HCT116 (cell line): Measurements from ENCODE around the gene C1orf115. TPM values are rescaled to one million over a fixed set of nuclear protein-coding genes. Genes with fewer than 3 reads are reported as not detected.

ENCODE experiments used
- ATAC-seq: fragments of 200-7000 bp; cut with Tn5 transposase; 2 replicates; pipeline ENCODE4 v1.9.1; 2020; ENCODE audit warnings: mild to moderate bottlenecking, moderate library complexity
- BruUV-seq: library from RNA; stranded (reverse); fragments of 400-500 nt; replicated peaks from 2 replicates; lab custom pipeline; 2021; lab: Mats Ljungman, UMichigan
- CTCF ChIA-PET: fragments of 300-600 bp; sonication (Branson Sonifier 250); formaldehyde crosslinking; loops from one replicate; lab custom pipeline; 2021; ENCODE audit warnings: antibody characterized with exemption; lab: Charles Lee
- POLR2A ChIA-PET: fragments of 300-600, 350-600 bp; sonication (Branson Sonifier 250); formaldehyde crosslinking; loops from one replicate; lab custom pipeline; 2021; ENCODE audit warnings: antibody characterized with exemption; lab: Charles Lee
- RAD21 ChIA-PET, 2 experiments: fragments of 300-600 bp; sonication (Branson Sonifier 250); formaldehyde crosslinking; loops; one replicate each; lab custom pipeline; 2023; ENCODE audit warnings: low total read pairs in 2 of 2; ENCODE audit not compliant: uncharacterized antibody in 2 of 2, unreplicated experiment in 2 of 2, low non-redundant PET in 1 of 2; lab: Charles Lee
- DNase-seq: peaks from one replicate; pipeline ENCODE4 v3.0.0-alpha.2; 2010; ENCODE audit warnings: low read depth, low spot score
- H2AFZ ChIP-seq: fragments of 200-600 bp; shearing (Covaris generic), sonication (generic); 2 replicates; pipeline ENCODE4 v1.6.1; 2017; ENCODE audit warnings: low read depth, mixed run types, mixed read lengths, antibody characterized with exemption, low read length; ENCODE audit not compliant: poor library complexity, severe bottlenecking
- H3K27ac ChIP-seq: 2 replicates; pipeline ENCODE4 v1.5.1; 2012; ENCODE audit warnings: low read depth, low read length
- H3K27me3 ChIP-seq: fragments of 200-600 bp; sonication (generic); 2 replicates; pipeline ENCODE4 v1.6.1; 2016; ENCODE audit warnings: mixed run types, low read length, mixed read lengths; ENCODE audit not compliant: insufficient read depth
- H3K36me3 ChIP-seq, 2 experiments: fragments of 200-500 bp in 1 of 2; fragments of 200-600 bp in 1 of 2; sonication (Bioruptor generic) in 1 of 2; sonication (generic) in 1 of 2; 2 replicates each; pipeline versions ENCODE4 v1.5.1 to v1.6.1; 2014 to 2016; ENCODE audit warnings: low read length in 2 of 2, inconsistent platforms in 1 of 2, mixed read lengths in 1 of 2, mixed run types in 1 of 2; ENCODE audit not compliant: insufficient read depth in 2 of 2, control insufficient read depth in 1 of 2
- H3K4me1 ChIP-seq, 2 experiments: fragments of 200-600 bp in 1 of 2; sonication (generic) in 1 of 2; 2 replicates each; pipeline versions ENCODE4 v1.5.1 to v1.6.1; 2012 to 2017; ENCODE audit warnings: low read length in 2 of 2, inconsistent platforms in 1 of 2, mild to moderate bottlenecking in 1 of 2, mixed read lengths in 1 of 2, mixed run types in 1 of 2, moderate library complexity in 1 of 2; ENCODE audit not compliant: insufficient read depth in 2 of 2, control insufficient read depth in 1 of 2
- H3K4me2 ChIP-seq: fragments of 200-600 bp; sonication (generic); 2 replicates; pipeline ENCODE4 v1.6.1; 2017; ENCODE audit warnings: mixed run types, low read length, mixed read lengths
- H3K4me3 ChIP-seq, 2 experiments: fragments of 200-600 bp in 1 of 2; sonication (generic) in 1 of 2; replicated peaks in 1 of 2; 2 replicates each; pipeline ENCODE4 v1.5.1; 2011 to 2016; ENCODE audit warnings: low read length in 2 of 2, control low read depth in 1 of 2, low read depth in 1 of 2, mild to moderate bottlenecking in 1 of 2, mixed read lengths in 1 of 2, mixed run types in 1 of 2
- H3K79me2 ChIP-seq: fragments of 200-600 bp; sonication (generic); 2 replicates; pipeline ENCODE4 v1.6.1; 2017; ENCODE audit warnings: mild to moderate bottlenecking, mixed run types, low read length, moderate library complexity, mixed read lengths; ENCODE audit not compliant: insufficient read depth
- H3K9ac ChIP-seq: fragments of 200-600 bp; sonication (generic); 2 replicates; pipeline ENCODE4 v1.6.1; 2016; ENCODE audit warnings: low read length, mixed read lengths
- H3K9me2 ChIP-seq: fragments of 200-600 bp; sonication (generic), shearing (Covaris generic); 2 replicates; pipeline ENCODE4 v1.6.1; 2017; ENCODE audit warnings: mixed run types, mild to moderate bottlenecking, moderate library complexity; ENCODE audit not compliant: insufficient read depth
- H3K9me3 ChIP-seq, 2 experiments: fragments of 200-500 bp in 1 of 2; fragments of 200-600 bp in 1 of 2; sonication (Bioruptor generic) in 1 of 2; sonication (generic) in 1 of 2; 2 replicates each; pipeline ENCODE4 v1.6.1; 2014 to 2017; ENCODE audit warnings: low read length in 2 of 2, mixed read lengths in 2 of 2, inconsistent platforms in 1 of 2, low read depth in 1 of 2, mild to moderate bottlenecking in 1 of 2, mixed run types in 1 of 2, moderate library complexity in 1 of 2; ENCODE audit not compliant: control insufficient read depth in 1 of 2, insufficient read depth in 1 of 2
- H4K20me1 ChIP-seq: fragments of 200-600 bp; sonication (generic), shearing (Covaris generic); 2 replicates; pipeline ENCODE4 v1.6.1; 2017; ENCODE audit warnings: mixed run types, mild to moderate bottlenecking, moderate library complexity; ENCODE audit not compliant: insufficient read depth
- CEBPB ChIP-seq: IDR thresholded peaks from 2 replicates; pipeline ENCODE4 v1.6.1; 2012; ENCODE audit warnings: low read depth
- ELF1 ChIP-seq: IDR thresholded peaks from 2 replicates; pipeline ENCODE4 v1.6.1; 2012; ENCODE audit warnings: low read depth, borderline replicate concordance
- EZH2 ChIP-seq: fragments of 200-600 bp; sonication (generic); IDR thresholded peaks from 2 replicates; pipeline ENCODE4 v1.6.1; 2017; ENCODE audit warnings: antibody characterized with exemption, mixed run types
- EZH2phosphoT487 ChIP-seq: fragments of 200-600 bp; IDR thresholded peaks from 2 replicates; pipeline ENCODE4 v1.6.1; 2018; ENCODE audit warnings: antibody characterized with exemption, borderline replicate concordance
- FOSL1 ChIP-seq: IDR thresholded peaks from 2 replicates; pipeline ENCODE4 v1.6.1; 2012; ENCODE audit warnings: low read depth
- POLR2A ChIP-seq: IDR thresholded peaks from 2 replicates; pipeline ENCODE4 v1.7.0; 2011; ENCODE audit warnings: borderline replicate concordance; ENCODE audit not compliant: insufficient read depth, insufficient read length; ENCODE audit errors: extremely low read depth
- POLR2AphosphoS5 ChIP-seq: IDR thresholded peaks from 2 replicates; pipeline ENCODE4 v1.6.1; 2011; ENCODE audit warnings: mild to moderate bottlenecking, low read depth, low read length, moderate library complexity
- RAD21 ChIP-seq: IDR thresholded peaks from 2 replicates; pipeline ENCODE4 v1.6.1; 2012; ENCODE audit warnings: low read depth, mild to moderate bottlenecking
- SIN3A ChIP-seq: IDR thresholded peaks from 2 replicates; pipeline ENCODE4 v1.6.1; 2012; ENCODE audit warnings: low read depth
- SP1 ChIP-seq: IDR thresholded peaks from 2 replicates; pipeline ENCODE4 v1.6.1; 2012; ENCODE audit warnings: low read depth
- TCF7L2 ChIP-seq: IDR thresholded peaks from 2 replicates; pipeline ENCODE4 v1.7.0; 2011; ENCODE audit warnings: borderline replicate concordance, inconsistent platforms; ENCODE audit not compliant: insufficient read depth, insufficient read length; ENCODE audit errors: extremely low read depth
- ZFX ChIP-seq: fragments of 450-650 bp; IDR thresholded peaks from 2 replicates; pipeline ENCODE4 v1.6.1; 2017
- ZNF274 ChIP-seq: fragments of 200-500 bp; sonication (Bioruptor generic); IDR thresholded peaks from 2 replicates; pipeline ENCODE4 v1.6.1; 2014; ENCODE audit warnings: mild to moderate bottlenecking, low read depth, low read length, inconsistent platforms
- intact Hi-C: fragments of 100-400 bp; cut with micrococcal nuclease; formaldehyde crosslinking; loops from 2 replicates; pipeline ENCODE4 v1.10.0; 2022
- total RNA-seq: library from RNA; stranded (reverse); gene quantifications from one replicate; pipeline ENCODE4 v1.2.1, GENCODE V29; 2021; ENCODE audit not compliant: unreplicated experiment
- TF ChIP-seq, protein P1 (sequence below): IDR thresholded peaks from 2 replicates; pipeline ENCODE4 v1.6.1; 2012
- TF ChIP-seq, protein P2 (sequence below): IDR thresholded peaks from 2 replicates; pipeline ENCODE4 v1.6.1; 2012; ENCODE audit warnings: low read depth
- TF ChIP-seq, protein P3 (sequence below): IDR thresholded peaks from 2 replicates; pipeline ENCODE4 v1.6.1; 2012

Gene C1orf115
- total RNA-seq, 1 experiment from 2014 or later: 16.8 TPM

DNA sequence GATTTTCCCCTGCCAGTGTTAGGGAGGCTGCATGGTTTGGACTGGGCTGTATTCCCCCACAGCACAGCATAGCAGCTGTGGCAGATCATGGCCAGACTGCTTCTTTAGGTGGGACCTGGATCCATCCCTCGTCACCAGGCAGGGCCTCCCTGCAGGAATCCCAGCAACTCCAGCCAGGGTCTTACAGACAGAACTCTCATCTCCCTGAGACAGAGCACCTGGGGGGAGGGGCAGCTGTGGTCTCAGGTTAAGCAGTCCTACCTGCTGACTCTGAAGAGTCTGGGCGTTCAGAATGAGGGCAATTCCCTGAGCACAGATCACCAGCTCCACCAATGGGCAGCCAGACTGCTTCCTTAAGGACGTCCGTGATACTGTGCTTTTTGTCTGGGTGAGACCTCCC is 47.9 kb upstream of the C1orf115 start:
- no peak overlapping the region for H3K27ac ChIP-seq
- CTCF ChIA-PET: no interaction called here
- H3K4me3 ChIP-seq: no peak overlapping the region
- POLR2A ChIA-PET: no interaction called here
- H3K4me1 ChIP-seq: no peaks in the 10 kb centered on the region
- DNase-seq (no peak), ATAC-seq (no peak)
- no peak overlapping the region for H3K4me2 ChIP-seq
- TF ChIP-seq, protein P1, sequence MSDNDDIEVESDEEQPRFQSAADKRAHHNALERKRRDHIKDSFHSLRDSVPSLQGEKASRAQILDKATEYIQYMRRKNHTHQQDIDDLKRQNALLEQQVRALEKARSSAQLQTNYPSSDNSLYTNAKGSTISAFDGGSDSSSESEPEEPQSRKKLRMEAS: no peak
- no peaks in the 10 kb centered on the region for H3K36me3 ChIP-seq
- no peaks in the 10 kb centered on the region for H3K9me2 ChIP-seq
- intact Hi-C loops: no loop called here
- H3K27me3 ChIP-seq: no peaks in the 10 kb centered on the region
- H4K20me1 ChIP-seq: no peaks in the 10 kb centered on the region
- BruUV-seq: no TSS peak
- H3K9ac ChIP-seq: no peak overlapping the region
- no peak overlapping the region for H2AFZ ChIP-seq
- RAD21 ChIA-PET: no interaction called here
- no peaks in the 10 kb centered on the region for H3K9me3 ChIP-seq
- H3K79me2 ChIP-seq: no peaks in the 10 kb centered on the region

DNA sequence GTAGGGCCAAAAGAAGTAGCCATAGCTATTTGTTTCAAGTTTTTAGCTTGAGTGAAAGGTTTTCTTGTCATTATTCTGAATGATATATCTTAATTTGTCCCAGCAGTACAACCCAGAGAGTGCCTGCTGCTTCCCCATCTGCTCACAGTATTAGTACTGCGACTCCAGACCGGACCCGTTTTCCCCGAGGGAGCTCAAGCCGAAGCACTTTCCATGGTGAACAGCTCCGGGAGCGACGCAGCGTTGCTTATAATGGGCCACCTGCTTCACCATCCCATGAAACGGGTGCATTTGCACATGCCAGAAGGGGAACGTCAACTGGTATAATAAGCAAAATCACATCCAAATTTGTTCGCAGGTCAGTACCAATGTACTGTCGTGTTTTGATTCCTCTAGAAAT is 37.2 kb upstream of the C1orf115 start:
- H3K4me1 ChIP-seq: no peaks in the 10 kb centered on the region
- intact Hi-C loops: no loop called here
- POLR2A ChIA-PET: no interaction called here
- H3K4me3 ChIP-seq: no peak overlapping the region
- H3K9me2 ChIP-seq: no peaks in the 10 kb centered on the region
- ATAC-seq (no peak), DNase-seq (no peak)
- TF ChIP-seq ZFX: no peak
- no peak for TF ChIP-seq CEBPB
- no peak for TF ChIP-seq EZH2phosphoT487
- no peak for TF ChIP-seq ZNF274
- TF ChIP-seq RAD21: no peak
- no peak for TF ChIP-seq POLR2A
- TF ChIP-seq, protein P2, sequence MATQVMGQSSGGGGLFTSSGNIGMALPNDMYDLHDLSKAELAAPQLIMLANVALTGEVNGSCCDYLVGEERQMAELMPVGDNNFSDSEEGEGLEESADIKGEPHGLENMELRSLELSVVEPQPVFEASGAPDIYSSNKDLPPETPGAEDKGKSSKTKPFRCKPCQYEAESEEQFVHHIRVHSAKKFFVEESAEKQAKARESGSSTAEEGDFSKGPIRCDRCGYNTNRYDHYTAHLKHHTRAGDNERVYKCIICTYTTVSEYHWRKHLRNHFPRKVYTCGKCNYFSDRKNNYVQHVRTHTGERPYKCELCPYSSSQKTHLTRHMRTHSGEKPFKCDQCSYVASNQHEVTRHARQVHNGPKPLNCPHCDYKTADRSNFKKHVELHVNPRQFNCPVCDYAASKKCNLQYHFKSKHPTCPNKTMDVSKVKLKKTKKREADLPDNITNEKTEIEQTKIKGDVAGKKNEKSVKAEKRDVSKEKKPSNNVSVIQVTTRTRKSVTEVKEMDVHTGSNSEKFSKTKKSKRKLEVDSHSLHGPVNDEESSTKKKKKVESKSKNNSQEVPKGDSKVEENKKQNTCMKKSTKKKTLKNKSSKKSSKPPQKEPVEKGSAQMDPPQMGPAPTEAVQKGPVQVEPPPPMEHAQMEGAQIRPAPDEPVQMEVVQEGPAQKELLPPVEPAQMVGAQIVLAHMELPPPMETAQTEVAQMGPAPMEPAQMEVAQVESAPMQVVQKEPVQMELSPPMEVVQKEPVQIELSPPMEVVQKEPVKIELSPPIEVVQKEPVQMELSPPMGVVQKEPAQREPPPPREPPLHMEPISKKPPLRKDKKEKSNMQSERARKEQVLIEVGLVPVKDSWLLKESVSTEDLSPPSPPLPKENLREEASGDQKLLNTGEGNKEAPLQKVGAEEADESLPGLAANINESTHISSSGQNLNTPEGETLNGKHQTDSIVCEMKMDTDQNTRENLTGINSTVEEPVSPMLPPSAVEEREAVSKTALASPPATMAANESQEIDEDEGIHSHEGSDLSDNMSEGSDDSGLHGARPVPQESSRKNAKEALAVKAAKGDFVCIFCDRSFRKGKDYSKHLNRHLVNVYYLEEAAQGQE: no peak
- no peak for TF ChIP-seq TCF7L2
- TF ChIP-seq, protein P3, sequence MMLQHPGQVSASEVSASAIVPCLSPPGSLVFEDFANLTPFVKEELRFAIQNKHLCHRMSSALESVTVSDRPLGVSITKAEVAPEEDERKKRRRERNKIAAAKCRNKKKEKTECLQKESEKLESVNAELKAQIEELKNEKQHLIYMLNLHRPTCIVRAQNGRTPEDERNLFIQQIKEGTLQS: no peak
- TF ChIP-seq ELF1: no peak
- TF ChIP-seq SIN3A: no peak
- no peak for TF ChIP-seq POLR2AphosphoS5
- no peak for TF ChIP-seq FOSL1
- TF ChIP-seq SP1: no peak
- TF ChIP-seq EZH2: no peak
- TF ChIP-seq, protein P1: no peak
- H3K9ac ChIP-seq: no peak overlapping the region
- H3K9me3 ChIP-seq: no peaks in the 10 kb centered on the region
- H2AFZ ChIP-seq: no peak overlapping the region
- H4K20me1 ChIP-seq: no peaks in the 10 kb centered on the region
- H3K36me3 ChIP-seq: no peaks in the 10 kb centered on the region
- no peaks in the 10 kb centered on the region for H3K79me2 ChIP-seq
- H3K27ac ChIP-seq: no peak overlapping the region
- no peaks in the 10 kb centered on the region for H3K27me3 ChIP-seq
- no peak overlapping the region for H3K4me2 ChIP-seq
- CTCF ChIA-PET: no interaction called here
- no TSS peak for BruUV-seq
- RAD21 ChIA-PET: no interaction called here
